Measurements from ENCODE around the gene MCRIP1.

GRCh38 chr17:81813861-81814683 lies 19.0 kb downstream of the MCRIP1 start:
- TF ChIP-seq HNRNPK (IDR thresholded peaks at IDR 0.05; ENCODE audit: low read depth, low read length, poor library complexity, severe bottlenecking) (no peak), ZBTB33 (CRISPR knock-in tag; IDR thresholded peaks at IDR 0.05) (no peak), KDM4B (IDR thresholded peaks at IDR 0.05; ENCODE audit: borderline replicate concordance in 2 of 2, low read depth in 1 of 2) (no peak)

Measured in K562 (cell line).